Measurements from ENCODE around the gene SERPINA6.
"Not testable (repeated sequence)": the region's sequence is repeated elsewhere in the genome, so short reads cannot be mapped to it uniquely, and the experiment has no call there.

SERPINA6 gene

DNA sequence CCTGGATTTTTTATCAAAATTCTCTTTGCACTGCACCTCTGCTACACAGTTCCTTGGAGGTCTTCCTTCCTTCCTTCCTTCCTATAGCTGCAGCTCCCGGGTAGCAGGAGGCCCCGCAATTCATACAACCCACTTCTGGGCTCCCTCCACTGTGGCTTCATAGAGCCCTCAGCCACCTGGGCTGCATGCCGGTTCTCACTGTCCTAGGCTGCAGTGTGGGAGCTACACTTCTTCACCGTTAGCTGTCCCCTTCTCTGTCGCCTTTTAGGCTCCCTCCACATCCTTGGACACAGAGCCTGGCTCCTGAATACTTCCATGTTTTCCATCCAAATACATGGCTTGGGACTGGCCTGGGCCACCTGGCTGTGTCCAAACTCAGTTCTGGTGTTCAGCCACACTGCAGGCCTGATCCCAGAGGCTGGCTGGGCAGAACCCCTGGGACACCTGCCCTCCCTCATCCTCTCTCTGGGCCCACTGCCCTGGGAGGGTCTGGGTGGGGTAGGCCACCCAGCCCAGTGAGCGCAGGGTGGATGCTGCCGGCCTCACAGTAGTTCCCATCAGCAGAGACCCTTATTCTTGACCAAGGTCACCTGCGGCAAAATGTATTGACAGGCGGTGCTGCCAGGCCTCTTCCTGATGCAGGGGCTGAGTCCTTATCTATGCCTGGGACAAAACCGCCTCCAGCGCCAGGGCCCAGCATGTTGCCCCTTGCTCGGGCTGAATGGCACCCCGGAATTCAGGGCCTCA is 31.8 kb downstream of the SERPINA6 start:
- DNase-seq, result no peak

DNA sequence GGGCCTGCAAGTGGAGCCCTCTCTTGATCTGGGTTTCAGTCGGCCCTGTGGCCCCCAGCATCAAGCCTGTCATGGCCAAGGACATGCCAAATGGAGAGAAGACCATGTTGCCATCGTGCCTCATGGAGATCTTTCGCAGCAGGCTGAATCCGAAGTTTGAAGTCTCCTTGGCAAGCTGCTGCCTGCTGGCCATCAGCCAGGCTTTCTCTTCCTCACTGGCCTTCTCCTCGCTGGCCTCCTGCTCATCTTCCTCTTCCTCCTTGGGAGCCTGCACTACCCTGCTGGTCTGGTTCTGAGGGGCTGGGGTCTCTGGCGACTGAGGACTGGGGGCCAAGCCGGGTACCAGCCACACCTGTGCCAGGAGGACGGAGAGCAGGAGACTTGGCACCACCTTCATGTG is 32.9 kb downstream of the SERPINA6 start:
- no peak for DNase-seq

DNA sequence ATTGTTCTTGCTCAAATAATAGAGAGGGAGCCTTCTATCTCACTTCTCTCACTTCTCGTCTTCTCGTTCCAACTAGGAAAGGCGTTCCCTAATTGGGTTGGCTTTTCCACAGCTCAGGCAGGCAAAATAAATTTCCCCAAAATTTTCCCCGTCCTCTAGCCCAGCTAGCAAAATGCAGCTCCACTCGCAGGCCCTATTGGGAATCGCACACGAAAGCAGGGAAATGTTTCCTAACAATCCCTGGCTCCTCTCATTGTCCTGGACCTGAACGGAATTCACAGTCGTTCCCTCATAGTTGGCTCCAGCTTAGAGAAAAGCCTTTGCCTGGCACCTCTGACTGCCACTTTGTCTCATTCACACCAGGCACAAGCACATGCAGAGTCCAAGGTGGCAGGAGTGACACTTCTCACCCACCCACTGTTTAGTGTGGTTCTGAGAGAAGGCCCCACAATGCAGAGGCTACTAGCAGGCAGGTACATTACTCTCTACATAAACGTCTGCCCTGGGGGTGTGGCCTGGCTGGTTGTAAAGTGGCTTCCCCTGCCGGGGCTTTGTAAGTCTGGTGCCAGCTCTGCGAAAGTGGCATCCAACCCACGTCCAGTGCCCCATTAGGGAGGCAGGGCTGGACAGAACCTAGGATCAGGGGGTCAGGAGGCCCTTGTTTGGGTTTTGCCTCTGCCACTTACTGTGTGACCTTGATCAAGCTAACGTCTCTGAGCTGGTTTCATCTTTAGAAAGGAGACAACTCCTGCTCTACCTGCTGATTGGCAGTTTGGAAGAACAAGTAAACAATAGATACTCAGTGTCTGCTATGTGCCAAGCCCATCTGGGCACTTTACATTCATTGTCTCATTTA is 34.3 kb downstream of the SERPINA6 start:
- no peak for DNase-seq

- no peak for DNase-seq
Measured at GRCh38 chr14:94285158-94285557, 38.0 kb downstream of the SERPINA6 start.

- no peak for DNase-seq
Measured at GRCh38 chr14:94284221-94284620, 38.9 kb downstream of the SERPINA6 start.

GRCh38 chr14:94282991-94283723 is 40.0 kb downstream of the SERPINA6 start:
- DNase-seq, result no peak

GRCh38 chr14:94278731-94279130 is 44.4 kb downstream of the SERPINA6 start:
- DNase-seq, result no peak

GRCh38 chr14:94276898-94277561 is 46.1 kb downstream of the SERPINA6 start:
- not testable (repeated sequence) for DNase-seq

DNA sequence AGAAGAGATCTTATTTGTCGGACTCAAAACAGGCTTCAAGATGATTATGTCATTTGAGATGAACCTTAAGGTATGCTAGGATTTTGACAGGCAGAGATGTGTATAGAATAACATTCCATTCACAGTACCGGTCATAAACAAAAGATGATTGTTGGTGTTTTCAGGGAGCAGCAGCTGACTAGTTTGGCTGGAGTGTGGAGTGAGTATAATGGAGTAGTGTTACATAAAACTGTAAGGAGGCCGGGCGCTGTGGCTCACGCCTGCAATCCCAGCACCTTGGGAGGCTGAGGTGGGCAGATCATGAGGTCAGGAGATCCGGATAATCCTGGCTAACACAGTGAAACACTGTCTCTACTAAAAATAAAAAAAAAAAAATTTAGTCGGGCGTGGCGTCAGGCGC is 54.0 kb downstream of the SERPINA6 start:
- no peak for DNase-seq

DNA sequence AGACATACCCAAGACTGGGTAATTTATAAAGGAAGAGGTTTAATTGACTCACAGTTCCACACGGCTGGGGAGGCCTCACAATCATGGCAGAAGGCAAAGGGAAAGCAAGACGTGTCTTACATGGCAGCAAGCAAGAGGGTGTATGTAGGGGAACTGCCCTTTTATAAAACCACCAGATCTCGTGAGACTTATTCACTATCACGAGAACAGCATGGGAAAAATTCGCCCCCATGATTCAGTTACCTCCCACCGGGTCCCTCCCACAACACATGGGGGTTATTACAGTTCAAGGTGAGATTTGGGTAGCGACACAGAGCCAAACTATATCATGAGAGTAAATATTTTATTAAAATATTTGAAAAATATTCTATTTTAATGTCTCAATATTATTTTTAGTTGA is 54.6 kb downstream of the SERPINA6 start:
- DNase-seq, result not testable (repeated sequence)

GRCh38 chr14:94267352-94267751 is 55.8 kb downstream of the SERPINA6 start:
- no peak for DNase-seq

- DNase-seq, result not testable (repeated sequence)
Measured at GRCh38 chr14:94264195-94264594, 58.9 kb downstream of the SERPINA6 start.

Data from amniotic stem cell (primary cell).